H9 (cell line): ENCODE results near the gene EIF1B. TPM values are rescaled to one million over a fixed set of nuclear protein-coding genes. Genes with fewer than 3 reads are reported as not detected.

ENCODE experiments used
- DNase-seq: peaks from one replicate; pipeline ENCODE4 v3.0.0-alpha.2; 2017
- H2AFZ ChIP-seq: one replicate; pipeline ENCODE4 v1.6.1; 2013; ENCODE audit warnings: mild to moderate bottlenecking, low read length, control low read depth, moderate library complexity
- H2AK5ac ChIP-seq: 2 replicates; pipeline ENCODE4 v1.6.1; 2013; ENCODE audit warnings: low read length, control low read depth, mixed read lengths; ENCODE audit not compliant: insufficient read length
- H2BK120ac ChIP-seq: one replicate; pipeline ENCODE4 v1.6.1; 2013; ENCODE audit warnings: low read depth, mild to moderate bottlenecking, low read length, control low read depth, inconsistent platforms; ENCODE audit not compliant: poor library complexity, severe bottlenecking
- H2BK12ac ChIP-seq: 2 replicates; pipeline ENCODE4 v1.6.1; 2013; ENCODE audit warnings: low read length, control low read depth, mixed read lengths, low read depth; ENCODE audit not compliant: insufficient read length
- H2BK15ac ChIP-seq: 2 replicates; pipeline ENCODE4 v1.6.1; 2013; ENCODE audit warnings: low read depth, low read length, control low read depth
- H2BK20ac ChIP-seq: one replicate; pipeline ENCODE4 v1.6.1; 2013; ENCODE audit warnings: low read depth, mild to moderate bottlenecking, low read length, control low read depth, inconsistent platforms; ENCODE audit not compliant: poor library complexity, severe bottlenecking
- H2BK5ac ChIP-seq: 2 replicates; pipeline ENCODE4 v1.6.1; 2013; ENCODE audit warnings: low read length, control low read depth, mixed read lengths; ENCODE audit not compliant: insufficient read length
- H3K14ac ChIP-seq: 2 replicates; pipeline ENCODE4 v1.6.1; 2013; ENCODE audit warnings: low read length, control low read depth; ENCODE audit not compliant: insufficient read depth
- H3K18ac ChIP-seq: 2 replicates; pipeline ENCODE4 v1.6.1; 2013; ENCODE audit warnings: low read depth, mild to moderate bottlenecking, mixed read lengths, low read length, control low read depth; ENCODE audit not compliant: insufficient read length
- H3K23ac ChIP-seq: 2 replicates; pipeline ENCODE4 v1.6.1; 2013; ENCODE audit warnings: low read length, control low read depth, mixed read lengths, low read depth; ENCODE audit not compliant: insufficient read length
- H3K23me2 ChIP-seq: 2 replicates; pipeline ENCODE4 v1.6.1; 2013; ENCODE audit warnings: low read depth, mild to moderate bottlenecking, mixed read lengths, low read length, control low read depth; ENCODE audit not compliant: insufficient read length, poor library complexity, severe bottlenecking
- H3K27ac ChIP-seq: 2 replicates; pipeline ENCODE4 v1.5.1; 2013; ENCODE audit warnings: low read length, control low read depth, mixed read lengths, low read depth; ENCODE audit not compliant: insufficient read length
- H3K27me3 ChIP-seq: 2 replicates; pipeline ENCODE4 v1.6.1; 2013; ENCODE audit warnings: low read length, control low read depth, inconsistent platforms; ENCODE audit not compliant: insufficient read depth
- H3K4ac ChIP-seq: 2 replicates; pipeline ENCODE4 v1.6.1; 2013; ENCODE audit warnings: low read depth, mild to moderate bottlenecking, control low read depth, inconsistent platforms, low read length, moderate library complexity
- H3K4me1 ChIP-seq: 2 replicates; pipeline ENCODE4 v1.6.1; 2013; ENCODE audit warnings: low read length, control low read depth, inconsistent platforms; ENCODE audit not compliant: insufficient read depth
- H3K4me2 ChIP-seq: 2 replicates; pipeline ENCODE4 v1.6.1; 2013; ENCODE audit warnings: low read length, control low read depth, mixed read lengths; ENCODE audit not compliant: insufficient read length, insufficient read depth
- H3K56ac ChIP-seq: 2 replicates; pipeline ENCODE4 v1.6.1; 2013; ENCODE audit warnings: low read depth, mild to moderate bottlenecking, mixed read lengths, low read length, control low read depth; ENCODE audit not compliant: insufficient read length
- H3K79me1 ChIP-seq: 2 replicates; pipeline ENCODE4 v1.6.1; 2013; ENCODE audit warnings: low read depth, mild to moderate bottlenecking, moderate library complexity, low read length, control low read depth, inconsistent platforms; ENCODE audit not compliant: insufficient read depth, poor library complexity, severe bottlenecking
- H3K79me2 ChIP-seq: 2 replicates; pipeline ENCODE4 v1.6.1; 2013; ENCODE audit warnings: low read length, control low read depth, inconsistent platforms; ENCODE audit not compliant: insufficient read depth
- H3K9ac ChIP-seq: 2 replicates; pipeline ENCODE4 v1.6.1; 2013; ENCODE audit warnings: low read length, control low read depth, mixed read lengths; ENCODE audit not compliant: insufficient read length; ENCODE audit errors: extremely low read depth
- H3K9me3 ChIP-seq: one replicate; pipeline ENCODE4 v1.6.1; 2013; ENCODE audit warnings: low read depth, low read length, inconsistent platforms; ENCODE audit not compliant: control insufficient read depth
- H3T11ph ChIP-seq: one replicate; pipeline ENCODE4 v1.6.1; 2013; ENCODE audit warnings: mild to moderate bottlenecking, low read length, control low read depth, inconsistent platforms
- H4K20me1 ChIP-seq: one replicate; pipeline ENCODE4 v1.6.1; 2013; ENCODE audit not compliant: control insufficient read depth, insufficient read length, insufficient read depth
- H4K5ac ChIP-seq: 2 replicates; pipeline ENCODE4 v1.6.1; 2013; ENCODE audit warnings: low read depth, mild to moderate bottlenecking, mixed read lengths, low read length, control low read depth; ENCODE audit not compliant: insufficient read length
- H4K8ac ChIP-seq: replicated peaks from 2 replicates; pipeline ENCODE4 v1.6.1; 2013; ENCODE audit warnings: low read length, control low read depth, mixed read lengths, low read depth; ENCODE audit not compliant: insufficient read length
- H4K91ac ChIP-seq: 2 replicates; pipeline ENCODE4 v1.6.1; 2013; ENCODE audit warnings: low read depth, mild to moderate bottlenecking, moderate library complexity, mixed read lengths, low read length, control low read depth; ENCODE audit not compliant: insufficient read length
- H3K27ac Mint-ChIP-seq, 3 experiments: 2 replicates in 2 of 3; 3 replicates in 1 of 3; pipeline ENCODE4 v1.8.0; 2020 to 2021; ENCODE audit warnings: mixed read lengths in 3 of 3, mild to moderate bottlenecking in 1 of 3, moderate library complexity in 1 of 3
- H3K27me3 Mint-ChIP-seq: 2 replicates; pipeline ENCODE4 v1.8.0; 2021; ENCODE audit warnings: low read depth, mild to moderate bottlenecking, moderate library complexity, mixed read lengths
- H3K36me3 Mint-ChIP-seq, 3 experiments: 2 replicates in 2 of 3; 3 replicates in 1 of 3; pipeline ENCODE4 v1.8.0; 2020 to 2021; ENCODE audit warnings: low read depth in 3 of 3, mixed read lengths in 3 of 3; ENCODE audit not compliant: insufficient read depth in 1 of 3
- H3K4me1 Mint-ChIP-seq, 2 experiments: 2 replicates each; pipeline ENCODE4 v1.8.0; 2020; ENCODE audit warnings: mixed read lengths in 2 of 2
- H3K4me3 Mint-ChIP-seq, 2 experiments: 2 replicates in 1 of 2; 3 replicates in 1 of 2; pipeline ENCODE4 v1.8.0; 2020 to 2021; ENCODE audit warnings: mild to moderate bottlenecking in 2 of 2, mixed read lengths in 2 of 2, moderate library complexity in 1 of 2
- H3K9me3 Mint-ChIP-seq, 2 experiments: 2 replicates in 1 of 2; 3 replicates in 1 of 2; pipeline ENCODE4 v1.8.0; 2020; ENCODE audit warnings: mild to moderate bottlenecking in 2 of 2, mixed read lengths in 2 of 2, moderate library complexity in 1 of 2
- WGBS: extraction: QIAGEN DNeasy Blood & Tissue Kit; methylation state at CpG from one replicate; pipeline ENCODE4 v1.1.7; 2013; ENCODE audit warnings: missing lambda C conversion rate, low lambda C conversion rate, mixed read lengths; ENCODE audit not compliant: insufficient read length; ENCODE audit errors: extremely low coverage; 5-methylcytosine and 5-hydroxymethylcytosine counted together
- total RNA-seq: library from RNA; stranded (reverse); gene quantifications from 2 replicates; pipeline ENCODE4 v1.2.1, GENCODE V29; 2021
- TF ChIP-seq, protein P1 (sequence below): fragments of 200-600 bp; sonication (generic); conservative IDR thresholded peaks from 3 replicates; pipeline ENCODE4 v1.8.0; 2021; ENCODE audit warnings: antibody characterized with exemption, mild to moderate bottlenecking

EIF1B gene
- total RNA-seq, 1 experiment from 2014 or later: 133 TPM

DNA sequence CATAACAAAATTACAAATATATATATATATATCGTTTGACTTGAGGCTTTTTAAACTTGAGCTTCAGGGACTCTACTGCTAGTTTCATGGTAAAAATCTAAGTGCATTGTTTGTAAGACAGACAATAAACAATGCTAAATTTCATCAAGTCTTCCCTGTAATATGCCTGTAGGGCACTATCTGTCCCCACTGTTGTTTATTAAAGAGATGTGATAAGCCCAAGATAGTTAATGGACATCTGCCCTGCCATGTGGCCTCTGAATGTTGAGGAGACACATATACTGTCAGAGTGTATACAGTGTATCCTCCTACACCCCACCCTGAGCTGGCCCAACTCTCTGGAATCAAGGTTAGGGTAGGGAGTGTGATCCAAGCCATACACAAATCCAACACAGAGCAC is 15.1 kb upstream of the EIF1B start:
- Histone ChIP-seq H3K27me3 (no peaks in the 10 kb centered on the region), H3K23ac (no peak overlapping the region)
- no CpG with 5 or more reads among the region's 1 CpG for WGBS

More for the DNA sequence above, 15.1 kb upstream of the EIF1B start:
- no peak overlapping the region for H2AK5ac ChIP-seq
- no peaks in the 10 kb centered on the region for H4K20me1 ChIP-seq
- no peak overlapping the region for H3K4me3 Mint-ChIP-seq
- no peaks in the 10 kb centered on the region for H3K23me2 ChIP-seq
- no peak overlapping the region for H3K14ac ChIP-seq
- no peaks in the 10 kb centered on the region for H3K9me3 Mint-ChIP-seq
- no peak overlapping the region for H2BK5ac ChIP-seq
- H3K27ac ChIP-seq: no peak overlapping the region
- no peaks in the 10 kb centered on the region for H3K9me3 ChIP-seq
- H3K56ac ChIP-seq: no peak overlapping the region
- no peak overlapping the region for H4K8ac ChIP-seq
- no peak overlapping the region for H3K4me2 ChIP-seq
- H2BK20ac ChIP-seq: no peak overlapping the region
- no peak overlapping the region for H2AFZ ChIP-seq
- H3T11ph ChIP-seq: no peak overlapping the region
- no peak overlapping the region for H2BK120ac ChIP-seq
- H3K4ac ChIP-seq: no peak overlapping the region
- H3K79me2 ChIP-seq: no peaks in the 10 kb centered on the region
- H3K27ac Mint-ChIP-seq: no peak overlapping the region
- H3K36me3 Mint-ChIP-seq: no peaks in the 10 kb centered on the region
- TF ChIP-seq, protein P1, sequence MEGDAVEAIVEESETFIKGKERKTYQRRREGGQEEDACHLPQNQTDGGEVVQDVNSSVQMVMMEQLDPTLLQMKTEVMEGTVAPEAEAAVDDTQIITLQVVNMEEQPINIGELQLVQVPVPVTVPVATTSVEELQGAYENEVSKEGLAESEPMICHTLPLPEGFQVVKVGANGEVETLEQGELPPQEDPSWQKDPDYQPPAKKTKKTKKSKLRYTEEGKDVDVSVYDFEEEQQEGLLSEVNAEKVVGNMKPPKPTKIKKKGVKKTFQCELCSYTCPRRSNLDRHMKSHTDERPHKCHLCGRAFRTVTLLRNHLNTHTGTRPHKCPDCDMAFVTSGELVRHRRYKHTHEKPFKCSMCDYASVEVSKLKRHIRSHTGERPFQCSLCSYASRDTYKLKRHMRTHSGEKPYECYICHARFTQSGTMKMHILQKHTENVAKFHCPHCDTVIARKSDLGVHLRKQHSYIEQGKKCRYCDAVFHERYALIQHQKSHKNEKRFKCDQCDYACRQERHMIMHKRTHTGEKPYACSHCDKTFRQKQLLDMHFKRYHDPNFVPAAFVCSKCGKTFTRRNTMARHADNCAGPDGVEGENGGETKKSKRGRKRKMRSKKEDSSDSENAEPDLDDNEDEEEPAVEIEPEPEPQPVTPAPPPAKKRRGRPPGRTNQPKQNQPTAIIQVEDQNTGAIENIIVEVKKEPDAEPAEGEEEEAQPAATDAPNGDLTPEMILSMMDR: no peak
- no peak overlapping the region for H4K91ac ChIP-seq
- peaks cover 19 to 36% of the 10 kb centered on the region in 2 experiments for H3K4me1 Mint-ChIP-seq
- H2BK15ac ChIP-seq: no peak overlapping the region
- no peak for DNase-seq
- no peak overlapping the region for H4K5ac ChIP-seq
- no peak overlapping the region for H2BK12ac ChIP-seq
- H3K9ac ChIP-seq: no peak overlapping the region
- no peaks in the 10 kb centered on the region; the same call in 1 of the 2 replicates for H3K27me3 Mint-ChIP-seq
- 0 out of 2 replicates have a peak, but pooled peaks cover 2% of the 10 kb centered on the region for H3K4me1 ChIP-seq
- H3K79me1 ChIP-seq: no peaks in the 10 kb centered on the region
- no peak overlapping the region for H3K18ac ChIP-seq
